DND-41 (cell line): ENCODE results near the gene RBKS.
A peak's percentile ranks its signal among the peaks of the same experiment; 100 is the strongest.
"Not testable (repeated sequence)": the region's sequence is repeated elsewhere in the genome, so short reads cannot be mapped to it uniquely, and the experiment has no call there.

Experiments
- ATAC-seq: fragments of 200-7000 bp; cut with Tn5 transposase; 3 replicates; pipeline ENCODE4 v1.9.1; 2021; ENCODE audit warnings: low read depth; ENCODE audit not compliant: insufficient read depth
- DNase-seq: peaks from one replicate; pipeline ENCODE4 v3.0.0-alpha.2; 2020
- H2AFZ ChIP-seq: 2 replicates; pipeline ENCODE4 v1.6.0; 2012; ENCODE audit warnings: low read depth, low read length
- H3K27ac ChIP-seq: 2 replicates; pipeline ENCODE4 v1.5.1; 2012; ENCODE audit warnings: low read length, inconsistent platforms
- H3K27me3 ChIP-seq: fragments of 200-600 bp; sonication (generic); 2 replicates; pipeline ENCODE4 v1.6.0; 2012; ENCODE audit warnings: low read length, mild to moderate bottlenecking, inconsistent platforms; ENCODE audit not compliant: insufficient read depth, poor library complexity
- H3K36me3 ChIP-seq: 2 replicates; pipeline ENCODE4 v1.5.1; 2012; ENCODE audit warnings: low read length, inconsistent platforms; ENCODE audit not compliant: insufficient read depth
- H3K4me1 ChIP-seq: 2 replicates; pipeline ENCODE4 v1.5.1; 2012; ENCODE audit warnings: mild to moderate bottlenecking, low read length; ENCODE audit not compliant: insufficient read depth
- H3K4me2 ChIP-seq: 2 replicates; pipeline ENCODE4 v1.6.0; 2012; ENCODE audit warnings: mild to moderate bottlenecking, moderate library complexity, low read length, inconsistent platforms; ENCODE audit not compliant: insufficient read depth
- H3K4me3 ChIP-seq, 2 experiments: fragments of 200-600 bp in 1 of 2; shearing (Covaris generic) in 1 of 2; 2 replicates each; pipeline ENCODE4 v1.5.1; 2012 to 2016; ENCODE audit warnings: inconsistent platforms in 2 of 2, low read length in 2 of 2, mild to moderate bottlenecking in 2 of 2, low read depth in 1 of 2, moderate library complexity in 1 of 2
- H3K79me2 ChIP-seq: 2 replicates; pipeline ENCODE4 v1.6.0; 2012; ENCODE audit warnings: low read length, inconsistent platforms; ENCODE audit not compliant: insufficient read depth
- H3K9ac ChIP-seq: 2 replicates; pipeline ENCODE4 v1.6.0; 2012; ENCODE audit warnings: low read depth, mild to moderate bottlenecking, inconsistent platforms, low read length, moderate library complexity
- H3K9me3 ChIP-seq: 2 replicates; pipeline ENCODE4 v1.5.1; 2012; ENCODE audit warnings: low read length, moderate library complexity, mild to moderate bottlenecking, inconsistent platforms; ENCODE audit not compliant: insufficient read depth, severe bottlenecking
- H4K20me1 ChIP-seq: 2 replicates; pipeline ENCODE4 v1.6.0; 2012; ENCODE audit warnings: low read length; ENCODE audit not compliant: insufficient read depth
- CTCF ChIP-seq: IDR thresholded peaks from 2 replicates; pipeline ENCODE4 v1.5.1; 2012; ENCODE audit warnings: borderline replicate concordance, low read length, moderate library complexity, mild to moderate bottlenecking; ENCODE audit not compliant: poor library complexity, severe bottlenecking; ENCODE audit errors: extremely low read depth
- EZH2 ChIP-seq: IDR thresholded peaks from 3 replicates; pipeline ENCODE4 v1.6.1; 2012; ENCODE audit warnings: borderline replicate concordance, low read depth, mild to moderate bottlenecking, moderate library complexity, low read length, inconsistent platforms; ENCODE audit not compliant: severe bottlenecking

RBKS gene

GRCh38 chr2:27771202-27771547, 119.0 kb downstream of the RBKS start:
- peak overlapping the region; percentile 70 to 93 for H3K4me3 ChIP-seq
- TF ChIP-seq EZH2 (no peak), CTCF (no peak)
- peaks cover 5% of the 10 kb centered on the region; the same call in 1 of the 2 replicates for H4K20me1 ChIP-seq
- ATAC-seq (no peak), DNase-seq (no peak)
- peaks cover 36% of the 10 kb centered on the region for H3K4me1 ChIP-seq
- peak overlapping the region; percentile 81 for H3K9ac ChIP-seq
- H3K36me3 ChIP-seq, result peaks cover 17% of the 10 kb centered on the region
- peak overlapping the region; percentile 83 for H3K27ac ChIP-seq
- H3K4me2 ChIP-seq, result peak overlapping the region; percentile 84
- no peaks in the 10 kb centered on the region for H3K9me3 ChIP-seq
- H3K27me3 ChIP-seq, result peaks cover 6% of the 10 kb centered on the region
- peak overlapping the region; percentile 90 for H2AFZ ChIP-seq
- H3K79me2 ChIP-seq, result peaks cover 44% of the 10 kb centered on the region

GRCh38 chr2:27766287-27766661, 123.9 kb downstream of the RBKS start:
- TF ChIP-seq CTCF, result no peak
- TF ChIP-seq EZH2, result no peak
- Histone ChIP-seq H3K79me2 (no peaks in the 10 kb centered on the region), H3K36me3 (no peaks in the 10 kb centered on the region), H3K4me2 (no peak overlapping the region), H3K4me3 (no peak overlapping the region), H3K4me1 (peaks cover 7% of the 10 kb centered on the region), H3K9me3 (no peaks in the 10 kb centered on the region), H3K27me3 (peaks cover 6% of the 10 kb centered on the region), H3K9ac (no peak overlapping the region), H2AFZ (no peak overlapping the region), H3K27ac (no peak overlapping the region), H4K20me1 (no peaks in the 10 kb centered on the region)
- ATAC-seq, result no peak
- no peak for DNase-seq

GRCh38 chr2:27765621-27766286, 124.4 kb downstream of the RBKS start:
- no peak for TF ChIP-seq CTCF
- TF ChIP-seq EZH2, result no peak
- Histone ChIP-seq H2AFZ (no peak overlapping the region), H3K79me2 (no peaks in the 10 kb centered on the region), H4K20me1 (no peaks in the 10 kb centered on the region), H3K9ac (no peak overlapping the region), H3K4me3 (no peak overlapping the region), H3K36me3 (no peaks in the 10 kb centered on the region), H3K9me3 (no peaks in the 10 kb centered on the region), H3K27me3 (peaks cover 6% of the 10 kb centered on the region), H3K4me1 (peaks cover 1% of the 10 kb centered on the region), H3K4me2 (no peak overlapping the region), H3K27ac (no peak overlapping the region)
- DNase-seq (no peak), ATAC-seq (no peak)

- not testable (repeated sequence) for H3K9ac ChIP-seq, H3K4me2 ChIP-seq, H2AFZ ChIP-seq, H3K4me3 ChIP-seq, H3K79me2 ChIP-seq, H3K27me3 ChIP-seq, H3K36me3 ChIP-seq, DNase-seq, H3K27ac ChIP-seq, H3K9me3 ChIP-seq, H4K20me1 ChIP-seq, H3K4me1 ChIP-seq, ATAC-seq
Observed at GRCh38 chr2:27764526-27764925, 125.7 kb downstream of the RBKS start.
